ENCODE measurements around the gene SPRR2E. TPM values are rescaled to one million over a fixed set of nuclear protein-coding genes. Genes with fewer than 3 reads are reported as not detected.

SPRR2E gene
- total and polyA plus RNA-seq, 2 of the 8 experiments (the other 6 are each of a cell fraction or from before 2014, with no cell fraction given) = not detected

DNA sequence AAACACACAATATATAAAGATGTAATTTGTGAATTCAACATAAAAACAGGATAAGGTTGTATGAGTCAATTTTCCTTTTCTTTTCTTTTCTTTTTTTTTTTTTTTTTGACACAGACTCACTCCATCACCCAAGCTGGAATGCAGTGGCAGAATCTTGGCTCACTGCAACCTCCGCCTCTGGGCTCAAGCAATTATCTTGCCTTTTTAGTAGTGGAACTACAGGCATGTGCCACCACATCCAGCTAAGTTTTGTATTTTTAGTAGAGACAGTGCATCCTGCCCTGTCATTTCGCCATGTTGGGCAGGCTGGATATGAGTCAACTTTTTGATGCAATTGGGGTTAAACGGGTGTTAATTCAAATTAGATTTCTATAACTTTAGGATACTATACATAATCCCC, 12.6 kb downstream of the SPRR2E start:
- no peaks in the 10 kb centered on the region for H3K27me3 ChIP-seq (replicated peaks in 1 of 4; ENCODE audit: control insufficient read depth in 3 of 4, extremely low read depth in 1 of 4, insufficient read depth in 3 of 4, low read length in 3 of 4)
- peaks cover 0 to 4% of the 10 kb centered on the region in 2 experiments; a peak in 1 of 4 replicates for H3K9me3 ChIP-seq (ENCODE audit: insufficient read depth in 2 of 2, low read depth in 1 of 2, low read length in 1 of 2)
- no peaks in the 10 kb centered on the region for H3K23me2 ChIP-seq (ENCODE audit: low read depth, low read length)
- no peak for DNase-seq (ENCODE audit: low read depth in 1 of 2, low spot score in 2 of 2)
- no peaks in the 10 kb centered on the region for H3K79me1 ChIP-seq (ENCODE audit: low read depth, low read length)
- H3K4me2 ChIP-seq (ENCODE audit: insufficient read depth in 1 of 2, low read depth in 2 of 2, low read length in 2 of 2) = no peak overlapping the region
- H2AFZ ChIP-seq (ENCODE audit: low read length) = no peak overlapping the region
- H4K91ac ChIP-seq (replicated peaks; ENCODE audit: insufficient read length, low read length) = no peak overlapping the region
- ChIA-PET CTCF (ENCODE audit: partially characterized antibody) (no interaction called here), POLR2A (ENCODE audit: partially characterized antibody) (no interaction called here)
- 89% methylated on average over 3 of the region's 3 CpGs; no CpG with 5 or more reads in 1 of the 2 experiments for WGBS, 2 experiments (ENCODE audit: extremely low coverage in 1 of 2, insufficient coverage in 1 of 2, insufficient read length in 1 of 2, insufficient replicate concordance in 2 of 2, low coverage in 1 of 2, low lambda C conversion rate in 2 of 2, missing lambda C conversion rate in 1 of 2)
- no peaks in the 10 kb centered on the region; a peak in 1 of 7 replicates for H3K4me1 ChIP-seq (replicated peaks in 1 of 4; ENCODE audit: control insufficient read depth in 3 of 4, insufficient read depth in 4 of 4, low read length in 3 of 4)
- no peak overlapping the region for H3K56ac ChIP-seq (replicated peaks; ENCODE audit: insufficient read length, low read depth, low read length)
- H4K20me1 ChIP-seq (replicated peaks in 1 of 2; ENCODE audit: control insufficient read depth in 1 of 2, insufficient read depth in 2 of 2, low read length in 2 of 2) = no peaks in the 10 kb centered on the region
- FAIRE-seq = no peak
- H4K8ac ChIP-seq (ENCODE audit: extremely low read depth, insufficient read depth, low read length) = no peak overlapping the region
- no peak overlapping the region for H2BK120ac ChIP-seq (replicated peaks; ENCODE audit: low read depth, low read length)
- H3K9ac ChIP-seq (replicated peaks in 1 of 4; ENCODE audit: extremely low read depth in 1 of 4, low read depth in 3 of 4, low read length in 3 of 4) = no peak overlapping the region
- H3K18ac ChIP-seq (ENCODE audit: extremely low read depth, low read length) = no peak overlapping the region
- no peak overlapping the region for H2BK5ac ChIP-seq (ENCODE audit: low read depth, low read length)
- no peak overlapping the region for H2BK12ac ChIP-seq (ENCODE audit: low read depth, low read length)
- H3K4ac ChIP-seq (replicated peaks; ENCODE audit: insufficient read length, low read depth, low read length) = no peak overlapping the region
- no peak for TF ChIP-seq ZNF274 (IDR thresholded peaks at IDR 0.05; ENCODE audit: borderline replicate concordance, extremely low read depth, low read length)
- TF ChIP-seq SUZ12 (IDR thresholded peaks at IDR 0.05; ENCODE audit: low read length) = no peak
- TF ChIP-seq, protein P1, sequence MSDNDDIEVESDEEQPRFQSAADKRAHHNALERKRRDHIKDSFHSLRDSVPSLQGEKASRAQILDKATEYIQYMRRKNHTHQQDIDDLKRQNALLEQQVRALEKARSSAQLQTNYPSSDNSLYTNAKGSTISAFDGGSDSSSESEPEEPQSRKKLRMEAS (IDR thresholded peaks at IDR 0.05) = no peak
- TF ChIP-seq KDM4A (IDR thresholded peaks at IDR 0.05; ENCODE audit: low read depth, low read length, severe bottlenecking) = no peak
- no peak for TF ChIP-seq CHD2 (IDR thresholded peaks at IDR 0.05; ENCODE audit: low read length)
- no peak for TF ChIP-seq KDM1A (IDR thresholded peaks at IDR 0.05; ENCODE audit: borderline replicate concordance, low read length)
- H3K27ac ChIP-seq (ENCODE audit: low read depth, low read length) = no peak overlapping the region
- H3K4me3 ChIP-seq (ENCODE audit: extremely low read depth in 1 of 4, insufficient read depth in 2 of 4, low read depth in 3 of 4, low read length in 4 of 4) = no peak overlapping the region
- no peak overlapping the region for H2BK15ac ChIP-seq (ENCODE audit: low read length)
- H3K14ac ChIP-seq (ENCODE audit: insufficient read length) = no peak overlapping the region
- H3K36me3 ChIP-seq (ENCODE audit: control insufficient read depth in 2 of 4, insufficient read depth in 4 of 4, low read length in 3 of 4) = no peaks in the 10 kb centered on the region
- no peak overlapping the region for H4K5ac ChIP-seq (ENCODE audit: insufficient read length, low read depth, low read length)
- no peaks in the 10 kb centered on the region for H3K79me2 ChIP-seq (ENCODE audit: control insufficient read depth in 1 of 2, insufficient read depth in 2 of 2, low read length in 2 of 2)
- H2BK20ac ChIP-seq (ENCODE audit: low read length) = no peak overlapping the region
- no peak overlapping the region for H2AK5ac ChIP-seq (ENCODE audit: low read depth, low read length)
- H3K23ac ChIP-seq (ENCODE audit: insufficient read length) = no peak overlapping the region

Data from H1 (cell line).